HL-60 (cell line): ENCODE data around the gene PHLDA2.

Source experiments
- DNase-seq, 2 experiments: peaks; one replicate each; pipeline ENCODE4 v3.0.0-alpha.2; 2010 to 2020; ENCODE audit warnings: low read depth in 1 of 2, low spot score in 1 of 2
- H3K27ac ChIP-seq: fragments of 250-450 bp; sonication (Bioruptor Pico); replicated peaks from 2 replicates; pipeline ENCODE4 v1.5.1; 2020; ENCODE audit warnings: mild to moderate bottlenecking, moderate library complexity
- H3K27me3 ChIP-seq: fragments of 250-450 bp; sonication (Bioruptor Pico); 2 replicates; pipeline ENCODE4 v1.5.1; 2021; ENCODE audit warnings: mild to moderate bottlenecking, moderate library complexity; ENCODE audit not compliant: insufficient read depth, poor library complexity, severe bottlenecking
- H3K4me3 ChIP-seq: replicated peaks from 2 replicates; pipeline ENCODE4 v1.5.1; 2011; ENCODE audit warnings: mild to moderate bottlenecking, control low read depth, low read length; ENCODE audit not compliant: insufficient read depth
- CTCF ChIP-seq: IDR thresholded peaks from one replicate; pipeline ENCODE4 v1.5.1; 2011; ENCODE audit warnings: low read length, control low read depth, inconsistent platforms; ENCODE audit not compliant: insufficient read depth
- GABPA ChIP-seq: IDR thresholded peaks from 2 replicates; pipeline ENCODE4 v1.6.1; 2012; ENCODE audit warnings: low read depth
- POLR2AphosphoS5 ChIP-seq: IDR thresholded peaks from 2 replicates; pipeline ENCODE4 v1.6.1; 2012; ENCODE audit warnings: low read depth
- REST ChIP-seq: IDR thresholded peaks from 2 replicates; pipeline ENCODE4 v1.6.1; 2012; ENCODE audit warnings: low read depth; ENCODE audit not compliant: insufficient replicate concordance
- SPI1 ChIP-seq: IDR thresholded peaks from 2 replicates; pipeline ENCODE4 v1.6.1; 2012; ENCODE audit warnings: low read depth, mild to moderate bottlenecking, borderline replicate concordance

PHLDA2 gene

GRCh38 chr11:2924381-2924780 is 4.8 kb downstream of the PHLDA2 start:
- no peak for DNase-seq
- Histone ChIP-seq H3K27me3 (peaks cover 26% of the 10 kb centered on the region), H3K4me3 (no peak overlapping the region), H3K27ac (no peak overlapping the region)
- TF ChIP-seq GABPA (no peak), REST (no peak), CTCF (no peak), SPI1 (no peak), POLR2AphosphoS5 (no peak)

GRCh38 chr11:2923446-2924375 is 5.5 kb downstream of the PHLDA2 start:
- Histone ChIP-seq H3K4me3 (no peak overlapping the region), H3K27me3 (peaks cover 23% of the 10 kb centered on the region), H3K27ac (no peak overlapping the region)
- no peak for TF ChIP-seq SPI1
- no peak for TF ChIP-seq CTCF
- no peak for TF ChIP-seq GABPA
- TF ChIP-seq POLR2AphosphoS5 = no peak
- no peak for TF ChIP-seq REST
- no peak for DNase-seq

GRCh38 chr11:2922655-2923054 is 6.6 kb downstream of the PHLDA2 start:
- no peak for DNase-seq
- H3K4me3 ChIP-seq = no peak overlapping the region
- no peak for TF ChIP-seq GABPA

GRCh38 chr11:2921742-2922493 is 7.3 kb downstream of the PHLDA2 start:
- no peak overlapping the region for H3K4me3 ChIP-seq
- H3K27ac ChIP-seq = no peak overlapping the region
- DNase-seq = no peak
- TF ChIP-seq GABPA (no peak), POLR2AphosphoS5 (no peak), CTCF (no peak), SPI1 (no peak), REST (no peak)
- peaks cover 5% of the 10 kb centered on the region for H3K27me3 ChIP-seq

More at GRCh38 chr11:2922655-2923054, 6.6 kb downstream of the PHLDA2 start:
- H3K27ac ChIP-seq = no peak overlapping the region
- H3K27me3 ChIP-seq = peaks cover 13% of the 10 kb centered on the region
